Large intestine (tissue), 3 donors: ENCODE measurements around the gene PPP2R2C. TPM values are rescaled to one million over a fixed set of nuclear protein-coding genes. Genes with fewer than 3 reads are reported as not detected.

Experiments used
- DNase-seq, 2 donors: peaks; one replicate each; pipeline versions ENCODE4 v3.0.0 to v3.0.0-alpha.2; 2013
- H3K27ac ChIP-seq: one replicate; pipeline ENCODE4 v1.5.1; 2013; ENCODE audit warnings: low read length
- H3K27me3 ChIP-seq: 2 replicates; pipeline ENCODE4 v1.6.1; 2013; ENCODE audit warnings: low read length; ENCODE audit not compliant: control insufficient read depth, insufficient read depth
- H3K36me3 ChIP-seq: 2 replicates; pipeline ENCODE4 v1.6.1; 2013; ENCODE audit warnings: low read length; ENCODE audit not compliant: control insufficient read depth, insufficient read depth
- H3K4me1 ChIP-seq: one replicate; pipeline ENCODE4 v1.6.1; 2013; ENCODE audit warnings: low read length; ENCODE audit not compliant: control insufficient read depth, insufficient read depth
- H3K4me3 ChIP-seq: one replicate; pipeline ENCODE4 v1.5.1; 2013; ENCODE audit warnings: low read length
- H3K9me3 ChIP-seq: one replicate; pipeline ENCODE4 v1.6.1; 2013; ENCODE audit warnings: mild to moderate bottlenecking, low read depth, low read length, moderate library complexity; ENCODE audit not compliant: control insufficient read depth
- WGBS: methylation state at CpG from one replicate; pipeline ENCODE4 v1.1.5; 2013; ENCODE audit warnings: low lambda C conversion rate; ENCODE audit not compliant: insufficient coverage; 5-methylcytosine and 5-hydroxymethylcytosine counted together
- polyA plus RNA-seq: library from polyadenylated mRNA; unstranded; fragments of 120-200 nt; gene quantifications from one replicate; pipeline ENCODE4 v1.2.1, GENCODE V29; 2013

The PPP2R2C gene
- polyA plus RNA-seq, 1 donor, result 3.9 TPM

- no peak overlapping the region for H3K4me3 ChIP-seq
- no peak for DNase-seq
- no peaks in the 10 kb centered on the region for H3K36me3 ChIP-seq
- no CpG with 5 or more reads among the region's 11 CpGs for WGBS
- no peaks in the 10 kb centered on the region for H3K4me1 ChIP-seq
- peaks cover 6% of the 10 kb centered on the region for H3K27me3 ChIP-seq
- H3K27ac ChIP-seq, result no peak overlapping the region
- H3K9me3 ChIP-seq, result no peaks in the 10 kb centered on the region
Observed at GRCh38 chr4:6456450-6456849, 16.0 kb downstream of the PPP2R2C start.

GRCh38 chr4:6454112-6454910, 18.1 kb downstream of the PPP2R2C start:
- DNase-seq, result no peak
- no peak overlapping the region for H3K27ac ChIP-seq
- H3K27me3 ChIP-seq, result no peaks in the 10 kb centered on the region
- no peaks in the 10 kb centered on the region for H3K4me1 ChIP-seq
- no CpG with 5 or more reads among the region's 13 CpGs for WGBS
- H3K9me3 ChIP-seq, result no peaks in the 10 kb centered on the region
- H3K4me3 ChIP-seq, result no peak overlapping the region
- no peaks in the 10 kb centered on the region for H3K36me3 ChIP-seq

DNA sequence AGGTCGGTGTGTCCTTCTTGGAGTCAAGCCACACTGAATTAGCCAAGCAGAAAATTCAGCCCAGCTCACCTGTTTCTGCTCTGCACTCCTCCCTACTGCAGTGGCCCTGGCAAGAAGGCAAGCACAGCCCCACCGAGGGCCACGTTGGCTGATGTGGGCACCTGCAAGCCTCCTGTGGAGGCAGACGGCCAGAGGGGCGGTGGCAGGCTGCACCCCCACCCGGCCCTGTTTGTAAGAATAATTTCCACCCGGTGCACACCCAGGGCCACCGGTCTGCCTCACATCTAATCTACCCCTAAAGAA, 18.8 kb downstream of the PPP2R2C start:
- Histone ChIP-seq H3K27me3 (no peaks in the 10 kb centered on the region), H3K36me3 (no peaks in the 10 kb centered on the region), H3K9me3 (no peaks in the 10 kb centered on the region), H3K4me1 (no peaks in the 10 kb centered on the region), H3K4me3 (no peak overlapping the region), H3K27ac (no peak overlapping the region)
- DNase-seq, result no peak
- WGBS, result no CpG with 5 or more reads among the region's 8 CpGs

DNA sequence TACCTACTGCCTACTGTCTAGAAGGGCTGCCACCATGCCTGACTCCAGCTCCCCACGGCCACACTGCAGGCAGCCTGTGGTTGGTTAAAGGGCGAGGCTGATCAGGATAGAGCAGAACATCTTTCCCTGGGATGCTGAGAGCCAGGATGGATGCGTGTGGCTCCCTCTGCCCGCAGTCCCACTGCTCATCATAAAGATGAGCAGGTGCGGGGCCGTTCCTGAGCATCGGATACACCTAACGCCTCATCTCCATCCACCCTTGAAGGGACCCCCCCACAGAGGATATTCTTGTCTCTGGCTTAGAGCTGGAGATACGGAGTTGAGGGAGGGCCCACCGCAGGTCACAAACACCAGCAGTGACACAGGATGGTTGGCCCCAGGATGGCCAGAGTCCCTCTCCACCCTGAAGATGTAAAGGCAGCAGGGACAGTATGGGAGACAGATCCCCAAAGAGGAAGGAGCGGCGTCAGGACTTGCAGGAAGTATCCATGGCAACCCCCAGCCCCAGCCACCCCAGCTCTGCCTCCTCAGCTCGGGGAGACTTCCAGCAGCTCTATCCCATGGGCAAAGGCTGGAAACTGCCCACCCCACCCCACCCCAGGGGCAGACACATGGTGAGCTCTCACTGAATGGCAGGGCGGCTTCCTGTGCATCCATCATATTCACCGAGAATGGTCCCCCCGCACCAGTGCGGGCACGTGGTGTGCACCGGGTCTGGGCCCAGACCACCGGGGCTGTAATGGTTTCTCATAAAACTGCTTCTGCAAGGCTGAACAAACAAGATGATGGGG, 19.3 kb downstream of the PPP2R2C start:
- Histone ChIP-seq H3K36me3 (no peaks in the 10 kb centered on the region), H3K27me3 (no peaks in the 10 kb centered on the region), H3K4me3 (no peak overlapping the region), H3K9me3 (no peaks in the 10 kb centered on the region), H3K4me1 (no peaks in the 10 kb centered on the region), H3K27ac (no peak overlapping the region)
- no CpG with 5 or more reads among the region's 20 CpGs for WGBS
- no peak for DNase-seq

GRCh38 chr4:6452116-6452896, 20.1 kb downstream of the PPP2R2C start:
- Histone ChIP-seq H3K4me3 (no peak overlapping the region), H3K27me3 (no peaks in the 10 kb centered on the region), H3K27ac (no peak overlapping the region), H3K9me3 (no peaks in the 10 kb centered on the region), H3K4me1 (no peaks in the 10 kb centered on the region), H3K36me3 (no peaks in the 10 kb centered on the region)
- WGBS, result no CpG with 5 or more reads among the region's 11 CpGs
- no peak for DNase-seq

DNA sequence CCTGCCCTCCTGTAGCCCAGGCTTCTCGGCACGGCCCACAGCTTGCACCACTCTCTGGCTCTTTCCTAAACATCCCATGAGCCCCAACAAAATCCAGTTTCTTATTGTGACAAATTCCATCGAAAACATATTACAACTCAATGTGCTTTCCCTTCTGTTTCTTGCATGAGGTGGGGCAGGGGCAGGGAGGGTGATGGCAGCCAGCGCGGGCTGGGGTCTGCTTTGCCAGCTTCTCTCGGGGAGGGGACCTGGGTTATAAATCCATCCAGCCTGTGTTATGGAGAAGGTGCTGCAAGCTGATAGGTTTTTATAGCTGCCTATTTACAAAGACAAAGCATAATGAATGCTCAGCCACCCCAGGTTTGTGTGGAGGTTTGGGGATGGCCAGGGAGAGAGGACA, 21.1 kb downstream of the PPP2R2C start:
- H3K27ac ChIP-seq, result no peak overlapping the region
- H3K27me3 ChIP-seq, result no peaks in the 10 kb centered on the region
- DNase-seq, result no peak

GRCh38 chr4:6450709-6451108, 21.7 kb downstream of the PPP2R2C start:
- no peaks in the 10 kb centered on the region for H3K27me3 ChIP-seq
- H3K4me3 ChIP-seq, result no peak overlapping the region
- H3K36me3 ChIP-seq, result no peaks in the 10 kb centered on the region
- WGBS, result no CpG with 5 or more reads among the region's 7 CpGs
- H3K4me1 ChIP-seq, result no peaks in the 10 kb centered on the region
- no peaks in the 10 kb centered on the region for H3K9me3 ChIP-seq
- H3K27ac ChIP-seq, result no peak overlapping the region
- DNase-seq, result no peak

More for the DNA sequence above, 21.1 kb downstream of the PPP2R2C start:
- Histone ChIP-seq H3K4me3 (no peak overlapping the region), H3K36me3 (no peaks in the 10 kb centered on the region), H3K4me1 (no peaks in the 10 kb centered on the region), H3K9me3 (no peaks in the 10 kb centered on the region)
- WGBS, result no CpG with 5 or more reads among the region's 6 CpGs

DNA sequence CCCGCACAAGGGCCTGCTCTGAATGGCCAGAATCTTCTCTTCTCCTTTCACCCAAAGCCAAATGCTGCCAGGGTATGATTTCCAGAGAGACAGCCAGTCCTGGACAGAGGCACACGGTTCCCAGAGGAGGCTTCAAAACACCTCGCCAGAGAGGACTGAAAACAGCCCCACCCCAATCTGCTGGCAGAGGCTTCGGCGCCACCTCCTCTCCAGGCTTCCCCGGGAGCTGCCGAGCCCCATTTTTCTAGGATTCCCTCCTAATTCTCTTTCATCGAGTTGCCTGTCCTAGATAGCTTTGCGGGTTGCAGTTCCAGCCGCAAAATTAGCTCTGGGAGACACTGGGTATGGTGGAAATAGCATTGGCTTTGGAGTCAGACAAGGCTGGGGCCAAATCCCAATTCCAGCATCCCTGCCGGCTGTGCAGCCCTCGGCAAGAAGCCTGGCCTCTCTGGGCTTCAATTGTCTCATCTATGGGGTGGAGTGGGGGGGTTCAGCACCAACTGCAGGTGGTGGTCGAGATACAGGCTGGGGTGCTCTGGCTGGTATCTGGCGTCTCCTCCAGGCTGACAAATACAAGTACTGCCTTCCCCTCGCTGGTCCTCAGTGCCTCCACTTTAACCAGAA, 22.6 kb downstream of the PPP2R2C start:
- no peak for DNase-seq
- Histone ChIP-seq H3K4me3 (no peak overlapping the region), H3K9me3 (no peaks in the 10 kb centered on the region), H3K36me3 (no peaks in the 10 kb centered on the region), H3K27me3 (no peaks in the 10 kb centered on the region), H3K4me1 (no peaks in the 10 kb centered on the region), H3K27ac (no peak overlapping the region)
- 80% methylated on average over 2 of the region's 15 CpGs for WGBS

DNA sequence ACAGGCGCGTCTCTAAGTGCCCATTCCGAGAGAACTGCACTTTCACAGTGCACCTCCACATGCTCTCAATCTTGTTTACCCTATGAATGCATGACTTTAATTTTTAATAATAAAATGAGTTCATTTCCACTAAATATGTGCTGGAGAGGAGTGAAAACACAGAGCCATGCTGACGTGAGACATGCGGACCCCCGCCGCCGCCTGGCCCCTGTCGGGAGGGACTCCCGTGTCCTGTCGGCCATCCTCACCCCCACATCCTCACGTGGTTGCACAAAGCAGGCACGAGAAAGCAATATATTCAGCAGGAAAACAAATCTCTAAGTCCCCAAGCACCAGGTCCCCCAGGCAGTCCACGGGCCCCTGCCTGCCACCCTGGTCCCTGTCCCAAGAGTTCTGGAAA, 23.1 kb downstream of the PPP2R2C start:
- Histone ChIP-seq H3K27me3 (no peaks in the 10 kb centered on the region), H3K4me1 (no peaks in the 10 kb centered on the region), H3K9me3 (no peaks in the 10 kb centered on the region), H3K27ac (no peak overlapping the region), H3K4me3 (no peak overlapping the region), H3K36me3 (no peaks in the 10 kb centered on the region)
- no peak for DNase-seq
- 94% methylated on average over 3 of the region's 14 CpGs for WGBS
